Trophoblast cell (in vitro differentiated cells and primary cell): ENCODE measurements around the gene TRPV5.
A peak's percentile ranks its signal among the peaks of the same experiment; 100 is the strongest.

Source experiments
- DNase-seq, 2 donors: peaks; one replicate each; pipeline ENCODE4 v3.0.0-alpha.2; 2016
- H2AFZ ChIP-seq: 2 replicates; pipeline ENCODE4 v1.6.1; 2013; ENCODE audit warnings: low read length, moderate library complexity, mild to moderate bottlenecking; ENCODE audit not compliant: insufficient read depth, poor library complexity
- H2AK5ac ChIP-seq: 2 replicates; pipeline ENCODE4 v1.6.1; 2013; ENCODE audit warnings: mild to moderate bottlenecking, low read length
- H2BK120ac ChIP-seq: 2 replicates; pipeline ENCODE4 v1.6.1; 2013; ENCODE audit warnings: low read length, mild to moderate bottlenecking, moderate library complexity; ENCODE audit not compliant: insufficient read depth, poor library complexity
- H2BK12ac ChIP-seq: 2 replicates; pipeline ENCODE4 v1.6.1; 2013; ENCODE audit warnings: mild to moderate bottlenecking, low read length, moderate library complexity
- H2BK5ac ChIP-seq: 2 replicates; pipeline ENCODE4 v1.6.1; 2013; ENCODE audit warnings: low read length, low read depth, moderate library complexity, mild to moderate bottlenecking; ENCODE audit not compliant: poor library complexity
- H3K14ac ChIP-seq: 2 replicates; pipeline ENCODE4 v1.6.1; 2013; ENCODE audit warnings: mild to moderate bottlenecking, low read length
- H3K18ac ChIP-seq: 2 replicates; pipeline ENCODE4 v1.6.1; 2013; ENCODE audit warnings: mild to moderate bottlenecking, low read length
- H3K23ac ChIP-seq: 2 replicates; pipeline ENCODE4 v1.6.1; 2013; ENCODE audit warnings: low read length
- H3K27ac ChIP-seq: 2 replicates; pipeline ENCODE4 v1.5.1; 2013; ENCODE audit warnings: low read depth, mild to moderate bottlenecking, inconsistent platforms, low read length, moderate library complexity
- H3K27me3 ChIP-seq: 2 replicates; pipeline ENCODE4 v1.6.1; 2013; ENCODE audit warnings: inconsistent platforms, mild to moderate bottlenecking, low read length, moderate library complexity; ENCODE audit not compliant: insufficient read depth
- H3K36me3 ChIP-seq, 2 experiments: 1 replicate in 1 of 2; 2 replicates in 1 of 2; pipeline ENCODE4 v1.6.1; 2013; ENCODE audit warnings: low read length in 2 of 2, mild to moderate bottlenecking in 2 of 2, moderate library complexity in 1 of 2; ENCODE audit not compliant: insufficient read depth in 2 of 2, control insufficient read depth in 1 of 2
- H3K4ac ChIP-seq: 2 replicates; pipeline ENCODE4 v1.6.1; 2013; ENCODE audit warnings: low read depth, mild to moderate bottlenecking, low read length, moderate library complexity
- H3K4me1 ChIP-seq, 2 experiments: 1 replicate in 1 of 2; 2 replicates in 1 of 2; pipeline ENCODE4 v1.6.1; 2013; ENCODE audit warnings: low read length in 2 of 2, mild to moderate bottlenecking in 2 of 2, moderate library complexity in 1 of 2; ENCODE audit not compliant: insufficient read depth in 2 of 2, control insufficient read depth in 1 of 2
- H3K4me2 ChIP-seq: 2 replicates; pipeline ENCODE4 v1.6.1; 2013; ENCODE audit warnings: inconsistent platforms, mild to moderate bottlenecking, low read length, moderate library complexity
- H3K4me3 ChIP-seq: 2 replicates; pipeline ENCODE4 v1.5.1; 2013; ENCODE audit warnings: mild to moderate bottlenecking, low read depth, low read length, inconsistent platforms
- H3K79me1 ChIP-seq: one replicate; pipeline ENCODE4 v1.6.1; 2013; ENCODE audit warnings: low read length
- H3K79me2 ChIP-seq: 2 replicates; pipeline ENCODE4 v1.6.1; 2013; ENCODE audit warnings: low read length, mild to moderate bottlenecking; ENCODE audit not compliant: control insufficient read depth, insufficient read depth, poor library complexity
- H3K9ac ChIP-seq: 2 replicates; pipeline ENCODE4 v1.6.1; 2013; ENCODE audit warnings: mild to moderate bottlenecking, low read length
- H3K9me3 ChIP-seq: 2 replicates; pipeline ENCODE4 v1.6.1; 2013; ENCODE audit warnings: low read depth, mild to moderate bottlenecking, control low read depth, inconsistent platforms, low read length; ENCODE audit not compliant: insufficient read depth
- H4K12ac ChIP-seq: 2 replicates; pipeline ENCODE4 v1.6.1; 2013; ENCODE audit warnings: low read depth, mild to moderate bottlenecking, low read length, moderate library complexity
- H4K8ac ChIP-seq: 2 replicates; pipeline ENCODE4 v1.6.1; 2013; ENCODE audit warnings: low read depth, mild to moderate bottlenecking, low read length, moderate library complexity
- H4K91ac ChIP-seq: one replicate; pipeline ENCODE4 v1.6.1; 2013; ENCODE audit warnings: low read depth, mild to moderate bottlenecking, low read length, moderate library complexity
- WGBS: extraction: QIAGEN DNeasy Blood & Tissue Kit; methylation state at CpG from one replicate; pipeline ENCODE4 v1.1.7; 2013; ENCODE audit warnings: missing lambda C conversion rate; ENCODE audit not compliant: insufficient read length, insufficient coverage; ENCODE audit errors: extremely low coverage; 5-methylcytosine and 5-hydroxymethylcytosine counted together

The TRPV5 gene

GRCh38 chr7:142862351-142862750 lies 71.2 kb downstream of the TRPV5 start:
- Histone ChIP-seq H3K4ac (no peak overlapping the region), H3K14ac (no peak overlapping the region), H2AFZ (no peak overlapping the region), H3K9ac (no peak overlapping the region), H3K4me1 (peaks cover 0 to 1% of the 10 kb centered on the region in 2 experiments), H2BK5ac (no peak overlapping the region), H2BK120ac (no peak overlapping the region), H4K8ac (no peak overlapping the region), H4K91ac (no peak overlapping the region), H3K23ac (no peak overlapping the region), H3K36me3 (peaks cover 20 to 24% of the 10 kb centered on the region in 2 experiments), H3K4me3 (no peak overlapping the region), H3K79me2 (no peaks in the 10 kb centered on the region), H3K18ac (no peak overlapping the region), H3K27me3 (no peaks in the 10 kb centered on the region), H4K12ac (no peak overlapping the region), H3K4me2 (no peak overlapping the region), H3K79me1 (no peaks in the 10 kb centered on the region), H2AK5ac (no peak overlapping the region), H2BK12ac (no peak overlapping the region), H3K27ac (no peak overlapping the region), H3K9me3 (no peaks in the 10 kb centered on the region)
- no peak for DNase-seq
- no CpG with 5 or more reads among the region's 4 CpGs for WGBS

GRCh38 chr7:142860968-142861367 lies 72.6 kb downstream of the TRPV5 start:
- WGBS: no CpG with 5 or more reads among the region's 3 CpGs

GRCh38 chr7:142859829-142860228 lies 73.7 kb downstream of the TRPV5 start:
- no peak overlapping the region for H3K4me2 ChIP-seq

More at GRCh38 chr7:142860968-142861367, 72.6 kb downstream of the TRPV5 start:
- Histone ChIP-seq H3K36me3 (peaks cover 18 to 19% of the 10 kb centered on the region in 2 experiments), H4K91ac (no peak overlapping the region), H3K9me3 (no peaks in the 10 kb centered on the region), H2AFZ (no peak overlapping the region), H3K14ac (no peak overlapping the region), H4K12ac (no peak overlapping the region), H2BK120ac (no peak overlapping the region), H3K79me1 (no peaks in the 10 kb centered on the region), H3K4me3 (no peak overlapping the region), H3K9ac (no peak overlapping the region), H3K4ac (no peak overlapping the region), H3K27me3 (no peaks in the 10 kb centered on the region), H2BK12ac (no peak overlapping the region), H4K8ac (no peak overlapping the region), H2AK5ac (no peak overlapping the region), H3K4me2 (no peak overlapping the region), H3K23ac (no peak overlapping the region), H2BK5ac (no peak overlapping the region), H3K18ac (no peak overlapping the region), H3K27ac (no peak overlapping the region), H3K79me2 (no peaks in the 10 kb centered on the region), H3K4me1 (peaks cover 4 to 14% of the 10 kb centered on the region in 2 experiments)
- DNase-seq: peak in 1 of 2 donors; percentile 38

DNA sequence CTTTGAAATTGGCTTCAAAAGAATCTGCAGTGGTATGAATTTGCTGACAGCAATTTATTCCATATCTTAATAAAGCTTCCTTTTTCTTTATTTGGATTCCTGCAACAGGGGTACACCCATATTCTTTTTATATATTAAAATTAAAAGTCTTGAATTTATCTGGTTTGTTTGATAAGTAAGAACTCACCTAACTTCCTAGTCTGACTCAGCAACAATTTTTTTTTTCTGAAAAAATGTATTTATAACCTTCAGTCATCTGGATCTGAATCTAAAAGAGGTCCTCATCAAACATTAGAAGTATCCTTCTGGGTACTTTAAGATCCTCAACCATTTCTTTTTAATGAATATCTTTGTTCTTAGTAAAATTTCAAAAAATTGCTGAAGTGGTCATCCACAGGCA lies 74.1 kb downstream of the TRPV5 start:
- H4K8ac ChIP-seq: no peak overlapping the region
- H2AFZ ChIP-seq: no peak overlapping the region
- H2BK5ac ChIP-seq: no peak overlapping the region
- H3K23ac ChIP-seq: no peak overlapping the region
- peaks cover 6% of the 10 kb centered on the region for H3K79me1 ChIP-seq
- DNase-seq: no peak
- H3K14ac ChIP-seq: no peak overlapping the region
- no peak overlapping the region for H2AK5ac ChIP-seq
- H3K36me3 ChIP-seq: peaks cover 13% of the 10 kb centered on the region in 2 experiments
- H3K27ac ChIP-seq: no peak overlapping the region
- no peak overlapping the region for H3K9ac ChIP-seq
- no peak overlapping the region for H3K4me2 ChIP-seq
- H2BK12ac ChIP-seq: no peak overlapping the region
- H3K79me2 ChIP-seq: peaks cover 2% of the 10 kb centered on the region
- no peak overlapping the region for H3K4me3 ChIP-seq
- no peak overlapping the region for H3K18ac ChIP-seq
- H3K4me1 ChIP-seq: peaks cover 4 to 23% of the 10 kb centered on the region in 2 experiments
- no peaks in the 10 kb centered on the region for H3K27me3 ChIP-seq
- no peak overlapping the region for H4K91ac ChIP-seq
- H2BK120ac ChIP-seq: no peak overlapping the region
- no peak overlapping the region for H3K4ac ChIP-seq
- peaks cover 2% of the 10 kb centered on the region for H3K9me3 ChIP-seq
- no peak overlapping the region for H4K12ac ChIP-seq

More at GRCh38 chr7:142859829-142860228, 73.7 kb downstream of the TRPV5 start:
- Histone ChIP-seq H2AK5ac (no peak overlapping the region), H4K8ac (no peak overlapping the region), H3K27ac (no peak overlapping the region), H4K12ac (no peak overlapping the region), H2BK120ac (no peak overlapping the region), H3K9ac (no peak overlapping the region), H2BK12ac (no peak overlapping the region), H3K18ac (no peak overlapping the region), H3K36me3 (peaks cover 14 to 15% of the 10 kb centered on the region in 2 experiments), H4K91ac (no peak overlapping the region), H3K23ac (no peak overlapping the region), H3K4me1 (peaks cover 4 to 23% of the 10 kb centered on the region in 2 experiments), H3K4me3 (no peak overlapping the region), H3K79me2 (no peaks in the 10 kb centered on the region), H3K14ac (no peak overlapping the region), H3K27me3 (no peaks in the 10 kb centered on the region), H3K79me1 (peaks cover 3% of the 10 kb centered on the region), H3K4ac (no peak overlapping the region), H2AFZ (no peak overlapping the region), H3K9me3 (peaks cover 2% of the 10 kb centered on the region), H2BK5ac (no peak overlapping the region)
- DNase-seq: peak in 1 of 2 donors; percentile 27
- WGBS: no CpG with 5 or more reads among the region's 5 CpGs
